ENCODE measurements around the gene C16orf74. TPM values are rescaled to one million over a fixed set of nuclear protein-coding genes. Genes with fewer than 3 reads are reported as not detected.

C16orf74 gene
- total and polyA plus RNA-seq, 9 donors = 0.38 to 1.5 (median 0.63) TPM; not detected in 2

DNA sequence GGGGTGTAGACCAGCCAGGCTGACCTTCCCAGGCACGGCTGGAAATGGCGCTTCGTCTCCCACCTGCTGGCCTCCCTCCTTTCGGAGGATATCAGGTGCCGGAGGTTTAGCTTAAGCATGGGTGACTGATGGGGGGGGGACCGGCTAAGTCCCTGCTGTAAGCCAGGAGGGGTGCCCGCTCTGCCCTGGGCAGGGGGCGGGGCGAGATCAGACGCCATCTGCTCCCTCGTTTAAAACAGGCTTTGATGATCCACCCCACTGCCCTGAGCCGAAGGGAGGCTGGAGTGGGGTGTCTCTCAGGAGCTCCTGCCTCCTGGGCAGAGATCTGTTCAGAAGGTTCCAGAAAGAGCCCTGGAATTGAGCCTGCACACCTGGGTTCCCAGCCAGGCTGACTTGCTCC, 26.0 kb downstream of the C16orf74 start:
- Histone ChIP-seq H3K27ac (no peak overlapping the region), H3K27me3 (no peaks in the 10 kb centered on the region), H3K4me1 (ENCODE audit: insufficient read depth) (no peaks in the 10 kb centered on the region), H3K36me3 (no peaks in the 10 kb centered on the region), H3K4me3 (no peak overlapping the region), H3K9me3 (no peaks in the 10 kb centered on the region)
- 75 to 83% (median 79%) methylated on average over 12 of the region's 12 CpGs for WGBS, 3 donors
- no peak for DNase-seq
- intact Hi-C loops (cut with DNase I) = no loop called here
- TF ChIP-seq, protein P1, sequence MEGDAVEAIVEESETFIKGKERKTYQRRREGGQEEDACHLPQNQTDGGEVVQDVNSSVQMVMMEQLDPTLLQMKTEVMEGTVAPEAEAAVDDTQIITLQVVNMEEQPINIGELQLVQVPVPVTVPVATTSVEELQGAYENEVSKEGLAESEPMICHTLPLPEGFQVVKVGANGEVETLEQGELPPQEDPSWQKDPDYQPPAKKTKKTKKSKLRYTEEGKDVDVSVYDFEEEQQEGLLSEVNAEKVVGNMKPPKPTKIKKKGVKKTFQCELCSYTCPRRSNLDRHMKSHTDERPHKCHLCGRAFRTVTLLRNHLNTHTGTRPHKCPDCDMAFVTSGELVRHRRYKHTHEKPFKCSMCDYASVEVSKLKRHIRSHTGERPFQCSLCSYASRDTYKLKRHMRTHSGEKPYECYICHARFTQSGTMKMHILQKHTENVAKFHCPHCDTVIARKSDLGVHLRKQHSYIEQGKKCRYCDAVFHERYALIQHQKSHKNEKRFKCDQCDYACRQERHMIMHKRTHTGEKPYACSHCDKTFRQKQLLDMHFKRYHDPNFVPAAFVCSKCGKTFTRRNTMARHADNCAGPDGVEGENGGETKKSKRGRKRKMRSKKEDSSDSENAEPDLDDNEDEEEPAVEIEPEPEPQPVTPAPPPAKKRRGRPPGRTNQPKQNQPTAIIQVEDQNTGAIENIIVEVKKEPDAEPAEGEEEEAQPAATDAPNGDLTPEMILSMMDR (IDR thresholded peaks at IDR 0.05) = no peak
- TF ChIP-seq POLR2A (IDR thresholded peaks at IDR 0.05) = no peak
- TF ChIP-seq EP300 (IDR thresholded peaks at IDR 0.05) = no peak

DNA sequence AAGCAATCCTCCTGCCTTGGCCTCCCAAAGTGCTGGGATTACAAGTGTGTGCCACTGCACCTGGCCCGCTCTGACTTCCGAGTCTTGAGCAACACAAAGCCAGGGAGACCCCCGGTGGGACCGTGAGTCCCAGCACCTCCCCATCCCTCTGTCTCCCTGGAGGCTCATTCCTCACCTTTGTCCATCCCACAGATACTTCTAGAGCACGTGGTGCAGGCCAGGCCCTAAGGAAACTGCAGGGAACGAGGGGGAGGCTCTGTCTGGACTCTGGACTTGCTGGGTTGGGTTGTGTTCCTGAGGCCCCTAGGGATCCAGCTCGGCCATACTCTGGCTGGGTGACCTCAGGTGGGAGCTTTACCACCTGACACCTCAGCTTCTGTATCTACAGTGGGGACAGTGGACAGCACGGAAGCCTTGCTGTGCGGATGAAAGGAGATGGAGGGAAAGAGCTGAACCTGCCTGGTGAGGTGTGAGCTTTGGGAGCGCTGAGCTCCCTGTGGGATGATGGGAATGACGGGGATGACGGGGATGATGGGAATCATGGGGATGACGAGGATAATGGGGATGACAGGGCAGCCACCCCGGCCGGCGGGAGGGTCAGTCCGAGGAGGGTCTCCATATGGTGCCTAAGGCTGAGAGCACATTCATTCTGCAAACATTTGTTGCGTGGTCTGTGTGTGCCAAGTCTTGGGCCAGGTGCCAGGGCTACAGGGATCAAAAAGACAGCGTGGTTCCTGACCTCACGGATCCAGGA, 26.6 kb downstream of the C16orf74 start:
- TF ChIP-seq, protein P1 (IDR thresholded peaks at IDR 0.05) = no peak
- 79 to 83% (median 80%) methylated on average over 20 of the region's 20 CpGs for WGBS, 3 donors
- intact Hi-C loops (cut with DNase I) = no loop called here

DNA sequence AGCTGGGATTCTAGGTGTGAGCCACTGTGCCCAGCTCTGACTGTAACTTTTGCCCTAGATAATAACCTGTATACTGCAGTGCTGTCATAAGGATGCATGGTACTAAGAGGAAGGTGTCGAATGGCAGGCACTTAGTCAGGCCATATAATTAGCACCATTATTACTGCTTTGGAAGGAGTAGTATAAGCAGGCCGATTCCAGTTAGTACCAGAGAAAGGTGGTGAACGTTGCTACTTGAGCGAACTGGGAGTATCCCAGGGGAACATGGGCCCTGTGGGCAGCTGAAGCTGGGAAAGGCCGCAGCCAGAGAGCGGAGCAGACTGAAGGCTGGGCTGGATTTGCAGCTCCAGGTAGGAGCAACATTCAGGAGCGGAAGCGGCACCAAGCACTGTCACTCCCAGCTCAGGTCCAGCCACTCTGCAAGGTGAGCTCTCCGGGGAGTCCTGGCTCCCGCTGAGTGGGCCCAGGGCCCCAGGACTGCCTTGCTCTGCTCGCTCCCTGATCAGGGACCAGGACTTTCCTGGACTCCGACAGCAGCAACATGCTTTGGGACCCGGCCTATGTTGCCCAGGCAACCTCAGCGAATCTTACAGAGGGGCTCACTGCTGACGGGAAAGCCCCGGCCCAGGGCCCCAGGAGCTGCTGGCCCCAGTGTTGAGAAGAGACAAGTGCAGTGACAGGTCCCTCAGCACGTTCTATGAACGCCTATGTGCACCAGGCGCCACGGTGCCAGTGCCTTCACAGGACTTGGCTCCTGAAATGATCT, 28.6 kb downstream of the C16orf74 start:
- no peaks in the 10 kb centered on the region for H3K36me3 ChIP-seq
- DNase-seq = no peak
- H3K9me3 ChIP-seq = no peaks in the 10 kb centered on the region
- WGBS, 3 donors = 89 to 92% (median 91%) methylated on average over 20 of the region's 20 CpGs
- no peak overlapping the region for H3K4me3 ChIP-seq
- no peaks in the 10 kb centered on the region for H3K4me1 ChIP-seq (ENCODE audit: insufficient read depth)
- TF ChIP-seq EP300 (IDR thresholded peaks at IDR 0.05) (no peak), POLR2A (IDR thresholded peaks at IDR 0.05) (no peak)
- TF ChIP-seq, protein P1 (IDR thresholded peaks at IDR 0.05) = no peak
- no peaks in the 10 kb centered on the region for H3K27me3 ChIP-seq
- intact Hi-C loops (cut with DNase I) = no loop called here
- H3K27ac ChIP-seq = no peak overlapping the region

More for the DNA sequence above, 26.6 kb downstream of the C16orf74 start:
- no peak for DNase-seq
- Histone ChIP-seq H3K4me3 (no peak overlapping the region), H3K27ac (no peak overlapping the region), H3K36me3 (no peaks in the 10 kb centered on the region), H3K4me1 (ENCODE audit: insufficient read depth) (no peaks in the 10 kb centered on the region), H3K27me3 (no peaks in the 10 kb centered on the region), H3K9me3 (no peaks in the 10 kb centered on the region)

DNA sequence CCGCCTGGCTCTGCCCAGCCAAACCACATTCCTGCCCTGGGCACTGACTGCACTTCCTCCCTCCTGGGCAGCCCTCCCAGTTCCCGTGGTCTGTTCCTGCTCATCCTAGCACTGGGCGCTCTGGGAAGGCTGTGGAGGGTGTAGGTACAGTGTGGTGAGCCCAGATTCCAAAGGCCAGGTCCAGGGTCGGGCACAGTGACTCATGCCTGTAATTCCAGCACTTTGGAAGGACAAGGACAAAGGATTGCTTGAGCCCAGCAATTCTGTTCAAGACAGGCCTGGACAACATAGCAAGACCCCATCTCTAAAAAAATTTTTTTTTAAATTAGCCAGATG, 30.6 kb downstream of the C16orf74 start:
- Histone ChIP-seq H3K27ac (no peak overlapping the region), H3K27me3 (no peaks in the 10 kb centered on the region), H3K4me3 (no peak overlapping the region), H3K36me3 (no peaks in the 10 kb centered on the region), H3K4me1 (ENCODE audit: insufficient read depth) (no peaks in the 10 kb centered on the region), H3K9me3 (no peaks in the 10 kb centered on the region)
- intact Hi-C loops (cut with DNase I) = no loop called here
- no peak for DNase-seq
- no peak for TF ChIP-seq POLR2A (IDR thresholded peaks at IDR 0.05)
- TF ChIP-seq, protein P1 (IDR thresholded peaks at IDR 0.05) = no peak
- TF ChIP-seq EP300 (IDR thresholded peaks at IDR 0.05) = no peak
- WGBS, 3 donors = 83 to 95% (median 92%) methylated on average over 4 of the region's 4 CpGs

All from ovary (tissue), 9 donors.